Putamen (tissue), 1 donor: ENCODE results near the gene ANKRD33.
"Not testable (repeated sequence)": the region's sequence is repeated elsewhere in the genome, so short reads cannot be mapped to it uniquely, and the experiment has no call there.

Experiments
- DNase-seq: peaks from one replicate; pipeline ENCODE4 v3.0.0-alpha.2; 2016; ENCODE audit warnings: low spot score

Gene ANKRD33

DNA sequence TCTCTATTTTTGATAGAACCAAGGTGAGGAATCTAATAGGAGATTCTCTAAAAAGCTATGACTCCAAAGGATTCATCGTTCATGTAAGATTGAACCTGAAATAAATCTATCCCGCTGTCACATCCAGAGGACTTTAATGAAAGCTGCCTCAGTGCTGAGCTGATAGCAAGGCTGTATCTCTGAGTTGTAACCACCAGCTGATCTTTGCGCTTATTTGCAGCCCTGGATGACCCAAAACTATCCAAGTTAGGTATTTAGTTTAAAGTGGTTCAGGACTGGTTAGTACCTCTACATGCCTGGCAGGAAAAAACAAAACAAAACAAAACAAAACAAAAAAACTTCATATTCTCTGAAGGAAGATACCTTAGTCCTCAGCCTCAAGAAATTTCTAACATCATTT lies 8.8 kb upstream of the ANKRD33 start:
- DNase-seq: no peak

GRCh38 chr12:51883295-51883694 lies 4.6 kb upstream of the ANKRD33 start:
- no peak for DNase-seq

DNA sequence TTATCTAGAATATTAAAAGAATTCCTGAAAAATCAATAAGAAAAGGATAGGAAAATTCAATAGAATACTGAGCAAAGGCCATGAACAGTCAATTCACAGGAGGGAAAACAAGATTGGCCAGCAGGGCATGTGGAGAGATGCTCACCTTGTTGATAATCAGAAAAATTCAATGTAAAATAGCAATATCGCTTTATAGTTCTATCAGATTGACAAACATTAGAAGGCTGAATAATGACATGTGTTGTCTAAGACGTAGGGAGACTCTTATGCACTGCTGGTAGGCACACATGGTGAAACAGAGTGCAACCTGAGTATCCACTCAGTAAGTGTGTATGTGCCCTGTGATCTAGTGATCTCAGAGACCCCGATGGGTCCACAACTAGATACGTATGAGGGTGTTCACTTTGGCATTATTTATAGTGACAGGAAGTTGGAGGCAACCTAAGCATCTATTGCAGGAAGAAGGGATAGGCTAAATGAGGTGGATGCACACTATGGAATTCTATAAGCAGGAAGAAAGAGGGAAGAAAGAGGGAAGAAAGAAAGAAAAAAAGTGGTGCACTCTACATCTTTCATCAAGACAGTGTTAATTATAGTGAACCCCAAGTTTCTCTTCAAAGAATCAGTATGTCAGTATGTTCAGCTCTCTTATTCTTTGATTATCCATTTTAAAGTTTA lies 3.8 kb upstream of the ANKRD33 start:
- no peak for DNase-seq

DNA sequence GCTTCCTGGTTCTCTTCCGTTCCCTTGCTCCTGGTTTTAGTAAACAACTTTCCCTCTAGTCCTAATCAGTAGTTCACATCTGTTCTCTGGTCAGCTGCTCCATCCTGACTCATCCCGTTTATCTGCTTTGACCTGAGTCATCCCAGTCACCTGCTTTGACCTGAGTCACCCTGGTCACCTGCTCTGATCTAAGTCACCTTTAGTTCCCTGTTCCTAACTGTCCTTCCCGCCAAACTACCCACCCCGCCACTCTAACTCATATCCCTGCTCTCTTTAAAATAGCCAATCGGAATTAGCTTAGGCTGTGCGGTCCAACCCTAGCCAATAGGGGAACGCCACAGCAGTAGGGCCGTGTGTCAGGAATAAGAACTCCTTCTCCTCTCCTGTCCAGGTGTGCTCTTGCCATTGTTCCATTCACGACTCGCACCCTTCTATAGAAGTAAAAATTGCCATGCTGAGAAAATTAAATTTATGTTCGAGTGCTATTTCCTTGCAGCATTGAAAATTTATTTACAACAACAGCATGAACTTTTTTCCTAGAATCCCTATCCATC lies 3.1 kb upstream of the ANKRD33 start:
- DNase-seq: no peak

GRCh38 chr12:51885294-51886020 lies 2.4 kb upstream of the ANKRD33 start:
- DNase-seq: not testable (repeated sequence)

- peak; percentile 45 for DNase-seq
Measured at GRCh38 chr12:51886021-51886710, 1.7 kb upstream of the ANKRD33 start.

DNA sequence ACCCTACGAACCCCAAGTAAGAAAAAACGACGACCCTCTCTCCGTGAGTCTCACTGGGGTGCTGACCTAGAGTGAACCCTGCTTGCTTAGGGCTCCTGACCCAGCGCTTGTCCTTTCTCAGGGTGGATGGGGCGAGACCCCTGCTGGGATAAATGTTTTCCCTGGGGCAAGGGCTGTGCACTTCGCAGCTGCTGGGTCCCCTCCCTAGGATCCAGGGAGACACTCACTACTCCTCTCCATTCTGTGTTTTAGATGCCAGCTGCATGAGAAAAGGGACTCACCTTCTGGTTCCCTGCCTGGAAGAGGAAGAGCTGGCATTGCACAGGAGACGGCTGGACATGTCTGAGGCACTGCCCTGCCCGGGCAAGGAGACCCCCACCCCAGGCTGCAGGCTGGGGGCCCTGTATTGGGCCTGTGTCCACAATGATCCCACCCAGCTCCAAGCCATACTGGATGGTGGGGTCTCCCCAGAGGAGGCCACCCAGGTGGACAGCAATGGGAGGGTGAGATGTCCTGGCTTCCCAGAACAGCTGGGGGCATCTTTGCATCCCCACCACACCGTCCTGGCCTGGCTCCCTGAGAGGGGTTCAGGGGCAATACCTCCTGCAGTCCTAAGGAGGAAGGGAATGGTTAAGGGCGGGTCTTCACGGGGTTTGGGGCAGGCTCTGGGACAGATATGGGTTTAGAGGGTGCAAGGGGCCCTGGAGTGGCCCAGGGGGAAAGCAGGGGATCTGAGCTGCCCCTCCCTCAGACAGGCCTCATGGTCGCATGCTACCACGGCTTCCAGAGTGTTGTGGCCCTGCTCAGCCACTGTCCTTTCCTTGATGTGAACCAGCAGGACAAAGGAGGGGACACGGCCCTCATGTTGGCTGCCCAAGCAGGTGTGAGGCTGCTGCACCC lies 663 bp downstream of the ANKRD33 start:
- no peak for DNase-seq

GRCh38 chr12:51889216-51890132 lies 1.6 kb downstream of the ANKRD33 start:
- no peak for DNase-seq

DNA sequence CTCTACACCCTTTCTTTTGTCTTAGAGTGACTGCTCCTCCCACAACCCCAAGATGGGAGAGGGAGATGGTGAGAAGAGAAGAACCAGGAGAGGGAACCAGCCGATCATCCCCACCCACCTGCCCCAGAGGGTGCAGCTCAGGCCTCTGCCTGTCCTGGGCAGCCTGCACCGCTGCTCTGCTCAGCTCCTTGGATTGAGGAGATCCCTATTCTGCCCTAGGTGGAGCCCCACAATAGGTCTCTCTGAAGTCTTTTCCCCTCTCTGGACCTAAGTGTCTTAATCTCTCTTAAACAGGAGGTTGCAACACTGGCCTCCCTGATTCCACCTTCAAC lies 2.2 kb downstream of the ANKRD33 start:
- DNase-seq: no peak

- DNase-seq: no peak
Measured at GRCh38 chr12:51890511-51891171, 2.7 kb downstream of the ANKRD33 start.

GRCh38 chr12:51891843-51892242 lies 3.9 kb downstream of the ANKRD33 start:
- DNase-seq: no peak

DNA sequence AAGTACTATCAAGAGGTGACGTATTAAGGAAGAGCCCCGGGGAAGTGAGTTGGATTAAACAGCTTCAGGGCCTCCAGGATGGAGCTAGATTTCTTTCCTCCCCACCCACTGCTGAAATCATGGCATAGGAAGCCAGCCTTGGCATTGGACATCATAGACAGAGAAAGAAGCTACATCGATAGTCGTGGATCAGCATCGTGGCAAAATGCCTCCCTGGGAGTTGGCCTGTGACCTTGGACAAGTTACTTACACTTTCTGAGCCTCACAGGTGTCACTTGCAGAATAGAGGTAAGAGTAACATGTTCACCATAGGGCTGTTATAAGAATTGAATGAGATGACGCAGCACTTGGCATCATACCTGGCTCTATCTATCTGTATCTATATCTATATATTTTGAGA lies 5.9 kb downstream of the ANKRD33 start:
- DNase-seq: no peak

- no peak for DNase-seq
Measured at GRCh38 chr12:51895378-51896135, 7.7 kb downstream of the ANKRD33 start.

- no peak for DNase-seq
Measured at GRCh38 chr12:51896236-51896635, 8.3 kb downstream of the ANKRD33 start.

GRCh38 chr12:51897181-51897580 lies 9.3 kb downstream of the ANKRD33 start:
- no peak for DNase-seq

DNA sequence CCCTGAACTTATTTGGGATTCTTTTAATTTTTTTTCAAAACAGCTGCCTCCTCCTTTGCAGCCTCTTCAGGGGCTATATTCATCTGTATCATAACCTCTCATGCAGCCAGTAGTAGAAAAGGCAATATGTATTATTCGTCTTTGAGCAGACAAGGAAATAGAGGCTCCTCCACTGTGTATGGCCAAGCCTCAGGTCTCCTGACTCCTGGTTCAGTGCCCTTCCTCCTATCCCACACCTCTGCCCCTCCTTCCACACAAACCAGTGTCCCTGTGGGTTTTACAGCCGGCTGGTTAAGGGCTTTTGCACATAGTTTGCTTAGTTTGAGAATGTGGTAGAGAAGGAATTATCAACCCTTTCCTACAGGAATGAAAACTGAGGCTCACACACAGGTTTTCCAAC lies 10.6 kb downstream of the ANKRD33 start:
- DNase-seq: no peak

DNA sequence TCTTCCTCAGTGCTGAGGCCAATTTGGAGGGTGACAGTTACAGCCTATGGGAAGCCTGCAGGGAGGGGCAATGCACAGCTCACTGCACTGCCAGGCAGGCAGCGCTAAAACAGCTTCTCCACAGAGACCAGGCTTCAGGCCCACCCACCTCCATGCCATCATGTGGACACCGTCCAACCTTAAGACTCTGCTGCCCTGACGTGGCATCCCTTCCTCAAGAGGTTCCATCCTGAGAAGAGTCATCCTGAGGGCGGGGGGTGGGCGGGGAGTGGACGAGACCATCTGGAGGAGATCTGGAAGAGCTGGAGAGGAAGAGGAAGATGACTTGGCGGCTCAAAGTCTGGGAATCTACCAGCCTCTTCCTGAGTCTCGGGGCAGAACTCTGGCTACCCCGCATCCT lies 11.0 kb downstream of the ANKRD33 start:
- no peak for DNase-seq

DNA sequence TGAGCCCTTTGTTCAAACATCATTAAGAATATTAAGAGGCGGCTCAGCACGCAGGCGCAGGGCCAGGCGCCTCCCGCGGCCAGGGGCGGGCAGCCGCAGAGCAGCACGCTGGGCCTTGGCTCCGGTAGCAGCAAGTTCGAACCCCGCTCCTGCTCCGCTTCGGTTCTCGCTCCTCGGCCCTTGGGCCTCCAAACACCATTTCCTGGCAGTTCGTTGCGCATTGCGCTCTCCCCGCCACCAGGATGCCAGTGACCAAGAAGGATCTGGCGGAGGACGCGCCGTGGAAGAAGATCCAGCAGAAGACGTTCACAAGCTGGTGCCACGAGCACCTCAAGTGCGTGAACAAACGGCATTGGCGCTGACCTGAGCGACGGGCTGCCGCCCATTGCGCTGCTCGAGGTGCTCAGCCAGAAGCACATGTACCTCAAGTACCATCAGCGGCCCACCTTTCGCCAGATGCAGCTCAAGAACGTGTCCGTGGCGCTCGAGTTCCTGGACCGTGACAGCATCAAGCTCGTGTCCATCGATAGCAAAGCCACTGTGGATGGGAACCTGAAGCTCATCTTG lies 12.5 kb downstream of the ANKRD33 start:
- DNase-seq: no peak

DNA sequence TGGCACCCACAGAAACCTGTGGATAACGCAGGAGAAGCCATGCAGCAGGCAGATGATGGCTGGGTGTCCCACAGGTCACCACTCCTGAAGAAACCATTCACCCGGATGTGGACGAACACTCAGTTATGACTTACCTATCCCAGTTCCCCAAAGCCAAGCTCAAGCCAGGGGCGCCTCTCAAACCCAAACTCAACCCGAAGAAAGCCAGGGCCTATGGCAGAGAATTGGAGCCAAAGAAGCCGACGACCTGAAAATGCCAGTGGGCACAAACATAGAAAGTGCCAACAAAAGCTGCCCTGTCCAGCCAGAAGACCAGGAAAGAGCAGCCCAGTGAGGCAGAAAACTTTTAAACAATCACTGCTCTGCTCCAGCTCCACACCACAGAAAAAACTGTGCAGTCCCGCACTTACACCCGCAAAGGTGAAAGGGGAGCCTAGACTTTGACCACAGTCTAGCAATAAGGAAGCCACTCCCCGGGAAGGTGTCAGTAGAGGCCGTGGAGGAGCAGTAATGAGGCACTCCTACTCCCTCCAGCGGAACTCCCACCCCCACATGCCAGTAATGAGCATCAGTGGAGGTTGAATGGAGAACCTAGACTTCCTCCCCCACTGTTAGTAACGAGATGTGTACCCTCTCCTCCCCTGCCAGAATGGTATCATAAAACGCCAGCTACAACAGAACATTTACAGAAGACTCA lies 13.4 kb downstream of the ANKRD33 start:
- no peak for DNase-seq
